A673 (cell line): ENCODE measurements around the gene TMEM179.

Experiments
- EZH2 ChIP-seq: fragments of 200-600 bp; sonication (generic); IDR thresholded peaks from 2 replicates; pipeline ENCODE4 v1.6.1; 2017; ENCODE audit warnings: borderline replicate concordance, low read depth, mild to moderate bottlenecking, mixed read lengths, antibody characterized with exemption, low read length; ENCODE audit not compliant: poor library complexity, severe bottlenecking
- TF ChIP-seq, protein P1 (sequence below): fragments of 300-800, 200-600 bp; sonication (generic); conservative IDR thresholded peaks from 2 replicates; pipeline ENCODE4 v1.5.1; 2017; ENCODE audit warnings: low read depth, mild to moderate bottlenecking, antibody characterized with exemption, low read length, moderate library complexity, mixed read lengths

GRCh38 chr14:104561632-104562495 is 42.7 kb downstream of the TMEM179 start:
- TF ChIP-seq, protein P1, sequence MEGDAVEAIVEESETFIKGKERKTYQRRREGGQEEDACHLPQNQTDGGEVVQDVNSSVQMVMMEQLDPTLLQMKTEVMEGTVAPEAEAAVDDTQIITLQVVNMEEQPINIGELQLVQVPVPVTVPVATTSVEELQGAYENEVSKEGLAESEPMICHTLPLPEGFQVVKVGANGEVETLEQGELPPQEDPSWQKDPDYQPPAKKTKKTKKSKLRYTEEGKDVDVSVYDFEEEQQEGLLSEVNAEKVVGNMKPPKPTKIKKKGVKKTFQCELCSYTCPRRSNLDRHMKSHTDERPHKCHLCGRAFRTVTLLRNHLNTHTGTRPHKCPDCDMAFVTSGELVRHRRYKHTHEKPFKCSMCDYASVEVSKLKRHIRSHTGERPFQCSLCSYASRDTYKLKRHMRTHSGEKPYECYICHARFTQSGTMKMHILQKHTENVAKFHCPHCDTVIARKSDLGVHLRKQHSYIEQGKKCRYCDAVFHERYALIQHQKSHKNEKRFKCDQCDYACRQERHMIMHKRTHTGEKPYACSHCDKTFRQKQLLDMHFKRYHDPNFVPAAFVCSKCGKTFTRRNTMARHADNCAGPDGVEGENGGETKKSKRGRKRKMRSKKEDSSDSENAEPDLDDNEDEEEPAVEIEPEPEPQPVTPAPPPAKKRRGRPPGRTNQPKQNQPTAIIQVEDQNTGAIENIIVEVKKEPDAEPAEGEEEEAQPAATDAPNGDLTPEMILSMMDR, result no peak
- TF ChIP-seq EZH2, result no peak
